ENCODE data around the gene RPL32.

GRCh38 chr3:12809435-12809834 lies 31.9 kb downstream of the RPL32 start:
- no peak for TF ChIP-seq EP300 (IDR thresholded peaks at IDR 0.05)
- TF ChIP-seq POLR2A (IDR thresholded peaks at IDR 0.05), result no peak
- TF ChIP-seq, protein P1, sequence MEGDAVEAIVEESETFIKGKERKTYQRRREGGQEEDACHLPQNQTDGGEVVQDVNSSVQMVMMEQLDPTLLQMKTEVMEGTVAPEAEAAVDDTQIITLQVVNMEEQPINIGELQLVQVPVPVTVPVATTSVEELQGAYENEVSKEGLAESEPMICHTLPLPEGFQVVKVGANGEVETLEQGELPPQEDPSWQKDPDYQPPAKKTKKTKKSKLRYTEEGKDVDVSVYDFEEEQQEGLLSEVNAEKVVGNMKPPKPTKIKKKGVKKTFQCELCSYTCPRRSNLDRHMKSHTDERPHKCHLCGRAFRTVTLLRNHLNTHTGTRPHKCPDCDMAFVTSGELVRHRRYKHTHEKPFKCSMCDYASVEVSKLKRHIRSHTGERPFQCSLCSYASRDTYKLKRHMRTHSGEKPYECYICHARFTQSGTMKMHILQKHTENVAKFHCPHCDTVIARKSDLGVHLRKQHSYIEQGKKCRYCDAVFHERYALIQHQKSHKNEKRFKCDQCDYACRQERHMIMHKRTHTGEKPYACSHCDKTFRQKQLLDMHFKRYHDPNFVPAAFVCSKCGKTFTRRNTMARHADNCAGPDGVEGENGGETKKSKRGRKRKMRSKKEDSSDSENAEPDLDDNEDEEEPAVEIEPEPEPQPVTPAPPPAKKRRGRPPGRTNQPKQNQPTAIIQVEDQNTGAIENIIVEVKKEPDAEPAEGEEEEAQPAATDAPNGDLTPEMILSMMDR (IDR thresholded peaks at IDR 0.05), result no peak
- no peak for TF ChIP-seq POLR2AphosphoS5 (IDR thresholded peaks at IDR 0.05)
